Right lobe of liver (tissue), 6 donors: ENCODE measurements around the gene PPP1R15B. TPM values are rescaled to one million over a fixed set of nuclear protein-coding genes. Genes with fewer than 3 reads are reported as not detected.
A peak's percentile ranks its signal among the peaks of the same experiment; 100 is the strongest.

ENCODE experiments used
- ATAC-seq, 4 donors: fragments of 200-7000 bp; cut with Tn5 transposase; one replicate each; pipeline ENCODE4 v1.9.1; 2020; ENCODE audit warnings: mild to moderate bottlenecking in 4 of 4, moderate library complexity in 4 of 4
- DNase-seq, 3 donors: peaks; one replicate each; pipeline ENCODE4 v3.0.0-alpha.2; 2020
- H3K27ac ChIP-seq, 3 donors: fragments of 200-600 bp; one replicate each; pipeline ENCODE4 v1.8.0; 2022
- H3K27me3 ChIP-seq, 2 donors: fragments of 200-600 bp; one replicate each; pipeline ENCODE4 v1.8.0; 2022
- H3K36me3 ChIP-seq, 4 donors: fragments of 200-600 bp; sonication (generic) in 1 of 4; one replicate each; pipeline versions ENCODE4 v1.5.1 to v1.8.0; 2017 to 2022; ENCODE audit warnings: control low read depth in 1 of 4
- H3K4me1 ChIP-seq, 4 donors: fragments of 200-600 bp; sonication (generic) in 1 of 4; one replicate each; pipeline versions ENCODE4 v1.5.1 to v1.8.0; 2017 to 2022; ENCODE audit warnings: control low read depth in 1 of 4
- H3K4me3 ChIP-seq, 3 donors: fragments of 200-600 bp; one replicate each; pipeline ENCODE4 v1.8.0; 2022
- H3K9me3 ChIP-seq, 4 donors: fragments of 200-600 bp; sonication (generic) in 1 of 4; one replicate each; pipeline versions ENCODE4 v1.5.1 to v1.8.0; 2017 to 2022; ENCODE audit warnings: control low read depth in 1 of 4
- CTCF ChIP-seq, 4 donors: fragments of 200-600 bp in 3 of 4; fragments of 450-650 bp in 1 of 4; IDR thresholded peaks; one replicate each; pipeline versions ENCODE4 v1.5.1 to v1.8.0; 2016 to 2022; ENCODE audit warnings: antibody characterized with exemption in 4 of 4, mild to moderate bottlenecking in 2 of 4
- POLR2A ChIP-seq: fragments of 450-650 bp; IDR thresholded peaks from one replicate; pipeline ENCODE4 v1.6.1; 2017; ENCODE audit warnings: antibody characterized with exemption, mild to moderate bottlenecking
- WGBS: methylation state at CpG from one replicate; pipeline ENCODE4 v1.1.6; 2018; ENCODE audit warnings: low coverage, low lambda C conversion rate; ENCODE audit not compliant: insufficient coverage; ENCODE audit errors: missing lambda C conversion rate; 5-methylcytosine and 5-hydroxymethylcytosine counted together
- intact Hi-C, 2 donors: fragments of 100-400 bp; cut with DNase I; formaldehyde crosslinking; loops; one replicate each; pipeline versions ENCODE4 v1.11.2 to v1.14.1; 2022
- total RNA-seq, 6 experiments: library from RNA; depleted of rRNA in 2 of 6; stranded (reverse); fragments of >200 nt in 2 of 6; fragmentation: NEBNext Ultra II Directional in 3 of 6; extraction: Animal tissue kit (Norgen Biotek cat#: 25700) in 3 of 6; gene quantifications; one replicate each; pipeline versions ENCODE4 v1.1.0 to v1.2.4, GENCODE V29; 2016 to 2023
- donor health status: DM: no; HTN: yes; CAD: no.
- donor health status: DM: no; HTN: no; CAD: no.
- donor health status: DM: no; HTN: no; CAD: no.
- donor health status: DM: no; HTN: yes; CAD: no.
- donor health status: DM: no; HTN: yes; CAD: no.

Gene PPP1R15B
- total RNA-seq, 6 experiments from 2014 or later = 28.6 to 43.6 (median 34.3) TPM

GRCh38 chr1:204432708-204433107 is 21.1 kb upstream of the PPP1R15B start:
- H3K4me3 ChIP-seq = no peak overlapping the region
- TF ChIP-seq CTCF (IDR thresholded peaks at IDR 0.05) (no peak), POLR2A (no peak)
- 77% methylated on average over 2 of the region's 2 CpGs for WGBS
- peaks cover 0 to 36% (median 7%) of the 10 kb centered on the region in 4 donors for H3K4me1 ChIP-seq
- no peaks in the 10 kb centered on the region for H3K27me3 ChIP-seq
- no peak for ATAC-seq
- H3K27ac ChIP-seq = no peak overlapping the region
- DNase-seq = no peak
- H3K36me3 ChIP-seq = peaks cover 0 to 18% (median 1%) of the 10 kb centered on the region in 4 donors
- intact Hi-C loops = no loop called here
- H3K9me3 ChIP-seq = no peaks in the 10 kb centered on the region

GRCh38 chr1:204431310-204432184 is 19.9 kb upstream of the PPP1R15B start:
- DNase-seq (peak; percentile 76 to 83 (median 81)), ATAC-seq (peak; percentile 74 to 79 (median 76))
- intact Hi-C loops = no loop called here
- TF ChIP-seq POLR2A = no peak
- TF ChIP-seq CTCF (IDR thresholded peaks at IDR 0.05) = peak; percentile 79 to 95 (median 94)
- WGBS = 15% methylated on average over 4 of the region's 13 CpGs
- Histone ChIP-seq H3K4me3 (no peak overlapping the region), H3K27ac (no peak overlapping the region), H3K36me3 (peaks cover 0 to 23% (median 1%) of the 10 kb centered on the region in 4 donors), H3K27me3 (no peaks in the 10 kb centered on the region), H3K9me3 (no peaks in the 10 kb centered on the region), H3K4me1 (peaks cover 0 to 35% (median 7%) of the 10 kb centered on the region in 4 donors)

GRCh38 chr1:204429746-204430145 is 18.1 kb upstream of the PPP1R15B start:
- intact Hi-C loops = no loop called here
- 88% methylated on average over 3 of the region's 18 CpGs for whole genome bisulfite sequencing
- ATAC-seq (no peak), DNase-seq (no peak)
- Histone ChIP-seq H3K27ac (no peak overlapping the region), H3K4me3 (no peak overlapping the region), H3K27me3 (no peaks in the 10 kb centered on the region), H3K9me3 (peaks cover 0 to 3% (median 0%) of the 10 kb centered on the region in 4 donors), H3K4me1 (peaks cover 0 to 17% (median 0%) of the 10 kb centered on the region in 4 donors), H3K36me3 (peaks cover 0 to 23% (median 1%) of the 10 kb centered on the region in 4 donors)
- TF ChIP-seq CTCF (IDR thresholded peaks at IDR 0.05) (no peak), POLR2A (no peak)

DNA sequence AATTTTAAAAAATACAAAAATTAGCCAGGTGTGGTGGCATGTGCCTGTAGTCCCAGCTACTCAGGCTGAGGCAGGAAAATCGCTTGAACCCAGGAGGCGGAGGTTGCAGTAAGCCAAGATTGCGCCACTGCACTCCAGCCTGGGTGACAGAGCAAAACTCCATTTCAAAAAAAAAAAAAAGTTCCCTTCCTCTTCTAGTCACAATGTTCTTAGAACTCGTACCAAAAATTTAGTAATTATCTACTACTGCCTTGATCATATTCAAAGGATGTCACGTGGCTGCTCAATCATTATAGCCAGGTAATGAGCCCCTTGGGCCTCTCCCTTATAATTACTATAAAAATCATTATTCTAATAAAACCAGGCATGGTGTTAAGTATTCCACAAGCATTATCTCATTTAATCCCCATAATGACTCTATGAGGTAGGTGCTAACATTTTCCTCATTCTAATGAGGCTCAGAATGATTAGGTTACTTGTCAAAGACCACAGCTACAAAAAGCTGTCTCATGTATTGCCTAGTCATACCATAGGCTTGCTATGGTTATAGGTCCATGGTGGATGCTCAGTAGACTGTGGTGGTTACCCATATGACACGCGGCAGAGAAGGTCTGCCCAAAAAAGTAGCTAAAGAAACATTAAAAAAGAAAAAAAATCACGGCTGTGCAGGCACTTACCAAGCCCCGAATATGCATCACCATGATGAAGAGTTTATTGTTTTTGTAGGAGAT is 15.5 kb upstream of the PPP1R15B start:
- H3K4me3 ChIP-seq = no peak overlapping the region
- H3K4me1 ChIP-seq = peaks cover 0 to 16% (median 0%) of the 10 kb centered on the region in 4 donors
- TF ChIP-seq CTCF (IDR thresholded peaks at IDR 0.05) (no peak), POLR2A (no peak)
- peaks cover 0 to 13% (median 0%) of the 10 kb centered on the region in 4 donors for H3K36me3 ChIP-seq
- H3K27me3 ChIP-seq = no peaks in the 10 kb centered on the region
- H3K27ac ChIP-seq = no peak overlapping the region
- WGBS = 73% methylated on average over 9 of the region's 9 CpGs
- peaks cover 0 to 3% (median 0%) of the 10 kb centered on the region in 4 donors for H3K9me3 ChIP-seq
- ATAC-seq (no peak), DNase-seq (peak in 1 of 3 donors; percentile 42)
- intact Hi-C loops = no loop called here
